AG20443 (cell line): ENCODE measurements around the gene FAM234A.

Experiments
- DNase-seq: peaks from one replicate; pipeline ENCODE4 v3.0.0; 2012; ENCODE audit warnings: low spot score, mixed read lengths

Gene FAM234A

GRCh38 chr16:280991-281659 is 46.5 kb downstream of the FAM234A start:
- no peak for DNase-seq

GRCh38 chr16:281660-282255 is 47.1 kb downstream of the FAM234A start:
- no peak for DNase-seq

GRCh38 chr16:282491-282890 is 47.9 kb downstream of the FAM234A start:
- DNase-seq: no peak

GRCh38 chr16:283033-283805 is 48.6 kb downstream of the FAM234A start, which contains the start of gene PDIA2:
Gene PDIA2 (plus strand): TSS chr16:283164. CDS start chr16:283170, 6 bp downstream.
- DNase-seq: no peak

- no peak for DNase-seq
Measured at GRCh38 chr16:284204-285120, 49.8 kb downstream of the FAM234A start.

- no peak for DNase-seq
Measured at GRCh38 chr16:285146-286055, 50.8 kb downstream of the FAM234A start.

GRCh38 chr16:286491-287297 is 52.1 kb downstream of the FAM234A start:
- no peak for DNase-seq

- DNase-seq: no peak
Measured at GRCh38 chr16:287298-287811, 52.7 kb downstream of the FAM234A start.

GRCh38 chr16:287981-288920 is 53.6 kb downstream of the FAM234A start:
- no peak for DNase-seq

- DNase-seq: no peak
Measured at GRCh38 chr16:289395-289997, 54.9 kb downstream of the FAM234A start.

- no peak for DNase-seq
Measured at GRCh38 chr16:290015-290680, 55.5 kb downstream of the FAM234A start.

- DNase-seq: no peak
Measured at GRCh38 chr16:290681-291405, 56.2 kb downstream of the FAM234A start.

- no peak for DNase-seq
Measured at GRCh38 chr16:291539-291938, 56.9 kb downstream of the FAM234A start.

GRCh38 chr16:293043-293775 is 58.6 kb downstream of the FAM234A start:
- DNase-seq: no peak

GRCh38 chr16:296276-296675 is 61.7 kb downstream of the FAM234A start:
- DNase-seq: no peak

- DNase-seq: no peak
Measured at GRCh38 chr16:296806-297510, 62.3 kb downstream of the FAM234A start.
